Activated T-helper 9 cell treated with anti-CD3 and anti-CD28 coated beads, Interleukin-2, amount 50 U/mL, for 16 hours (primary cell): ENCODE measurements around the gene SZRD1.
"Not testable (repeated sequence)": the region's sequence is repeated elsewhere in the genome, so short reads cannot be mapped to it uniquely, and the experiment has no call there.

Source experiments
- DNase-seq: peaks from one replicate; pipeline ENCODE4 v3.0.0-alpha.2; 2020; ENCODE audit warnings: low read depth

SZRD1 gene, protein sequence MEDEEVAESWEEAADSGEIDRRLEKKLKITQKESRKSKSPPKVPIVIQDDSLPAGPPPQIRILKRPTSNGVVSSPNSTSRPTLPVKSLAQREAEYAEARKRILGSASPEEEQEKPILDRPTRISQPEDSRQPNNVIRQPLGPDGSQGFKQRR

DNA sequence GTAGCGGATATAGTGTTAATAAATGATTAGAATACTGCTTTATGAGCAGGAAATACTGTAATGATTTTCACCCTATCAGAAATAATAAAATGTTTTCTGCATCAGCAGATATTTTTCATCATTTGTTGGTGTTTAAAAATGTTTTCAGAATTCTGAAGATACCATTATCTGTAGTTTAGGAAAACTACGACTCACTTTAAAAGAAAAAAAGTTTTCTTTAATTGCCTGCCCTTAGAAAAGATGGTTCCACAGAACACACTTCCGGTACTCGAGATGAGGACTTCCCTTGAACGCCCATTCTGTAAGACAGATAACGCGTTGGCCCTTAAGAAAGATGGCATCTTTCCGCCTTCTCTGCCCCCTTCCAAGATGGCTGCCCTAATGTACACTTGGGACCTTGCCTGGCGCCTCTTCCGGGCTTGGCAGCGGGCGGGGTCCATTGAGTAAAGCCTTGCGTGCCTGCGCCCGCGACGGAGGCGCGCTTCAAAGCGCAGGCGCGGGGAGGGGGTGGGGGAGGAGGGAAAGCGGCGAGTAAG, at the start of gene SZRD1:
TSS of gene SZRD1 (plus strand) at position 521 of the 536 bp plus-strand sequence. CDS start 16 bp downstream, outside the sequence.
- peak; percentile 94 for DNase-seq

DNA sequence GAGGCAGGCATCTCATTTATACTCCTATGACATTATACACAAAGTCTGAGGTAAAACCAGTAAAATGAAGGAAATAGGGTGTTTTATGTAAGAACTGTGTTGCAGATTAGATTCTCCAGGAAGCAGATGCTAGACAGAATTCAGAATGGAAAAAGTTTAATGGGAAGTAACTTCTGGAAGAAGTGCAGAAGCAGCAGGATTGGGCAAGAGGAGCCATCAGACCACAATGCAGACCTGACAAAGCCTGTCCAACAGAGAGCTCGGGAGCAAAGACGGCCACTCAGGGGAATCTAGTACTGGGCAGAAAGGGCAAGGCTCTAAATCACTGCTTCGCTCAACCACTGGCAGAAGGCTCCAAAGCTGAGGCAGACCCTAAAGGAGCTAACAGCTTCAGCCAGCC, 48.5 kb upstream of the SZRD1 start:
- DNase-seq = no peak

DNA sequence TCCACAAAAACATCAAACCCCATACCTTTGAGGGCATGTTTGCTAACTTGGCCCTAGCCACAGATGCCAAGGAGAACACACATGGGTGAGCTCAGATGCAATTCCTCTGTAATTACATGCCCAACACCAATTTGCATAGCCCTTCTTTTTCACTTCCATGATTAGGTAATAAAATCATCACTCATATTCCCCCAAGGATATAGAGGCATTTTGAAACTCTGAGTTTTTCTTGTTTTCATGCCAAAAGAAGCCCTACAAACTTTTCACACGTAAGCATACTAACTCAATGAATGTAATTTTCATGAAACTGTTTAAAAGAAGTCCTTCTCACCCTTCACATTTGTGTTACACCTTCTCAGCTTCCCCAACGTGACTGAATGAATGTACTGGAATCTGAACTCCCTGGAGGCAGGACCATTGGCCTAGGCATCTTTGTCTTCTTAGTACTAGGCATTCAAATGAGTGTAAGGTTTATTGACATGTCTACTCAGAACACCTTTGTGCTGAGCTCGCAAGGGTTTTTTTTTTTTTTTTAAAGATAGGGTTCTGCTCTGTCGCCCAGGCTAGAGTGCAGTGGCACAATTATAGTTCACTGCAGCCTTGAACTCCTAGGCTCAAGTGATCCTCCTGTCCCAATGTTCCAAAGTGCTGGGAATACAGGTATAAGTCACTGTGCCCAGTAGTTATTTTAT, 45.7 kb upstream of the SZRD1 start:
- DNase-seq = no peak

DNA sequence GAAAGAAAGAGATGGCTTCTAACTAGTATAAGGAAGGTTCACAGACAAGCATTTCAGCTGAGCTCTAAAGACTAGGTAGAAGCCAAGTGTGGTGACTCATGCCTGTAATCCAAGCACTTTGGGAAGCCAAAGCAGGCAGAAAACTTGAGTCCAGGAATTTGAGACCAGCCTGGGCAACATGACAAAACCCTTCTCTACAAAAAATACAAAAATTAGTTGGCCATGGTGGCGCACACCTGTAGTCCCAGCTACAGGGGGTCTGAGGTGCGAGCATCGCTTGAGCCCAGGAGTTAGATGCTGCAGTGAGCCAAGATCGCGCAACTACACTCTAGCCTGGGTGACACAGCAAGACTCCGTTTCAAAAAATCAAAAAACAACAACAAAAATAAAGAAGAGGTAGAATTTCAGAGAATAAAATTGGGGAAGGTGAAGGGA, 42.6 kb upstream of the SZRD1 start:
- no peak for DNase-seq

DNA sequence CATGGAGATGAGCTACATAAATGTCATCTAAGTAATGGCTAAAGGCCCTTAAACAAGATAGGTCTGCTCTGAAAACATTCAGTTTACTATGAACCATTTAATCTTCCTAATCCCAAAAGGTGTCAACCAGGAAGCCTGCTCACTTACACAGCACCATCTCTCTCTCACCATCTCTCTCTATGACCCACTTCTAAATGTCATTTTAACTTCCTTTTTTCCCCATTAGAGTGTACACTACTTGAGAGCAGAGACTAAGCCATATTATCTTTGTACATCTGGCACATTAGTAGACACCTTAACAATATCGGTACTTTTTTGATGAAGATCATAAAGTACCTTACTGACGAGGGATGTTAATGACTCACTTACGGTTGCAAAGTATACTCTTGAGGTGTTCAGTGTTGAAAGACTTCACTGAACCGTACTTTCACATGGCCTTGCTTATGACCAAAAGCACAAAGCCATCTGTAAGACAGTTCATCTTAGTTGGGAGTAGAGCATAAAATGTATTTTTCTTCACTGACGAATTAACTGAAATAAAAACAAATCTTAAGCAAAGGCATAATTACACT, 40.1 kb upstream of the SZRD1 start:
- DNase-seq = no peak

DNA sequence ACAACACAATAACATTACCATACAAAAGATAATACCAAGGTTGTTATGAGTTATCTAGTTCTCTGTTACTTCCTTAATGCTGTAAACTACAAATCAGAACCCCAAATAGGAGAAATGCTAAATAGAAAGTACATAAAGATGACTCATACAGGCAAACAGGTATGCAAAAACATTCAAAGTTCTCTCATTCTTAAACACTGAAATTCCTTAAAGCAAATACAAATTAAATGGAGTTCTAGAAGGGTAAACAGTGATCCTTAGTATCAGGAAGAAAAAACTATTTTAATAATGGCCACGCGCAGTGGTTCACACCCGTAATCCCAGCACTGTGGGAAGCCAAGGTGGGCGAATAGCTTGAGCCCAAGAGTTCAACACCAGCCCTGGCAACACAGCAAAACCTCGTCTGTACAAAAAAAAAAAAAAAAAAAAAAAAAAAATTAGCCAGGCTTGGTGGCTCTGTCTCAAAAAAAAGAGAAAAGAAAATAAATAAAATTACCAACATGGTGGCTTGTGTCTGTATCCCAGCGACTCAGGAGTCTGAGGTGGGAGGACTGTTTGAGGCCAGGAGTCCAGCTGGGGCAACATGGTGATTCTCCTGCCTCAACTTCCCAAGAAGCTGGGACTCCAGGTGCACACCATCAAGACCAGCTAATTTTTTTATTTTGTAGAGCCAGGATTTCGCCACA, 32.2 kb upstream of the SZRD1 start:
- no peak for DNase-seq

DNA sequence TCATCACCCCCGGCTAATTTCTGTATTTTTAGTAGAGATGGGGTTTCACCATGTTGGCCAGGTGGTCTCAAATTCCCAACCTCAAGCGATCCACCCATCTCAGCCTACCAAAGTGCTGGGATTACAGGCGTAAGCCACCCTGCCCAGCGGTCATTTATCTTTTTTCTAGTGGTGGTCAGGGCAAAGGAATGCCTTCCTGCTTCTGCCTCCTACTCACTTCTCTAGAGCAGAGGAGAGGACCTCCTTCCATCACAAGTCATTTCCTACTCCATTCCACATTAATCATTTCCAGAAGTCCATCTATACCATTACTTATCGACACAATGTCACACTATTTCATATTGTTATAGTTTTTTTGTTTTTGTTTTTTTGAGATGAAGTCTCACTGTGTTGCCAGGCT, 28.1 kb upstream of the SZRD1 start:
- no peak for DNase-seq

DNA sequence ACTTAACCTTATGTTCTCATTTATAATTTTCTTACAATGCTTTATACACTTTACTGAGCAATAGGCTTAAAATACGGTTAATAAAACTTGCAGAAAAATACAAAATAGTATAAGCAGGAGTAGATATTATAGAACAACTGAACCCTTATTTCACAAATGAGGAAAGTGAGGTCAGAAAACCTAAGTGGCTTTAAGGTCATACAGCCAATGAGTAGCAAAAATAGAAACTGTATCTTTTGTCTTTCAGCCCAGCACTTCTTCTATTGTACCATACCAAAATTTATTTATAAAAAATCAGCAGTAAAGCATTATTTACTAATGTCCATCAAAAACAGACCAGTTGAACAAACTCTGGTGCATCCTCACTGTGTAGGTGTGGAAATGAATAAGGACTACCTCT, 26.4 kb upstream of the SZRD1 start:
- no peak for DNase-seq

DNA sequence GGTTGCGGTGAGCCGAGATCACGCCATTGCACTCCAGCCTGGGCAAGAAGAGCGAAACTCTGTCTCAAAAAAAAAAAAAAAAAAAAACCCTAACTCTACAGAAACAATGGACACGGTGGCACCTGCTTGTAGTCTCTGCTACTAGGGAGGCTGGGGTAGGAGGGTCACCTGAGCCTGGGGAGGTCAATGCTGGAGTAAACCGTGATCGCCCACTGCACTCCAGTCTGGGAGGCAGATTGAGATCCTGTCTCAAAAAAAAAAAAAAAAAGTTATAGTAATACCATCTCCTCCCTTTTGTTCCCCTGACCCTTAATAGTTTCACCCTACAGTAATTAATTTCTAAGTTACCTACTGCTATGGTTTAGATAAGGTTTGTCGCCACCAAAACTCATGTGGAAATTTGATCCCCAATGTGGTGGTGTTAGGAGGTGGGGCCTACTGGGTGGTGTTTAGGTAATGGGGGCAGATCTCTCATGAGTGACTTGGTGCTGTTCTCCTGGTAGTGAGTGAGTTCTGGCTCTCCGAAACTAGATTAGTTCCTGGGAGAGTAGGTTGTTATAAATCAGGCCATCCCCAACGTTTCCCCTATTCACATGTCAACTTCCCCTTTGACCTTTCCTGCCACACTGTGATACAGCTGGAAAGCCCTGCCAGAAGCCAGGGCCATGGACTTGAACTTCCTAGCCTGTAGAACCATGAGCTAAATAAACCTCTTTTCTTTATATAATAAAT, 24.5 kb upstream of the SZRD1 start:
- no peak for DNase-seq

DNA sequence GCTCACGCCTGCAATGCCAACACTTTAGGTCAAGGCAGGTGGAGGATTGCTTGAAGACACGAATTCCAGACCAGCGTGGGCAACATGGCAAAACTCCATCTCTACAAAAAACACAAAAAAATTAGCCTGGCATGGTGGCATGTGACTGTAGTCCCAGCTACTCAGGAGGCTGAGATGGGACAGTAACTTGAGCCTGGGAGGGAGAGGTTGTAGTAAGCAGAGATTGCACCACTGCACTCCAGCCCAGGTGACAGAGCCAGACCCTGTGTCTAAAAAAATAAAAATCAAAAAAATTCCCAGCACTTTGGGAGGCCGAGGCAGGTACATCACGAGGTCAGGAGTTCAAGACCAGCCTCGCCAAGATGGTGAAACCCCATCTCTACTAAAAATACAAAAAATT, 23.8 kb upstream of the SZRD1 start:
- not testable (repeated sequence) for DNase-seq

DNA sequence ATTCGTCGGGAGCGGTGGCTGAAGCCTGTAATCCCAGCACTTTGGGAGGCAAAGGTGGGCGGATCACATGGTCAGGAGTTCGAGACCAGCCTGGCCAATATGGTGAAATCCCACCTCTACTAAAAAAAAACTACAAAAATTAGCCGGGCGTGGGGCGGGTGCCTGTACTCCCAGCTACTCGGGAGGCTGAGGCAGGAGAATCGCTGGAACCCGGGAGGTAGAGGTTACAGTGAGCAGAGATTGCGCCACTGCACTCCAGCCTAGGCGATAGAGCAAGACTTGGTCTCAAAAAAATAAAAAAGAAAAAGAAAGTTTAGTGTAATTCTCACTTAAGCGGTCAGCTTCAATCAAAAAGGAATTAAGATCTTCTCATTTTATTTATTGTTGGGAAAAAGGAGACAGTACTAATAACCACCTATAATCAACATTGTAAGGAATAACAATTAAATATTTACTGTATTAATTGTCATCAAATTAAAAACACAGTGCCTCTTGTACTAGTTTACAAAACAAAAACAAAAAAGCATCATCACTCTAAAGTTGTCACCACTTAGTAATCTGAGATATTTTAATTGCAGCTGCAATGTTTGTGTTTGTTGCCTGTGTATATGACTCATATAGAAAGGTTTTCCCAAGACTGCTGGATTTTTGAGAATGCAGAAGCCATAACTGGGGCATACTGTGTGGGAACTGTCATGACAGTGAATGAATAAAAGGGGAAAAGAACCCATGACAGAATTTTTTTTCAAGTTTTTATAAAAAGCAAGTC, 18.4 kb upstream of the SZRD1 start:
- no peak for DNase-seq

DNA sequence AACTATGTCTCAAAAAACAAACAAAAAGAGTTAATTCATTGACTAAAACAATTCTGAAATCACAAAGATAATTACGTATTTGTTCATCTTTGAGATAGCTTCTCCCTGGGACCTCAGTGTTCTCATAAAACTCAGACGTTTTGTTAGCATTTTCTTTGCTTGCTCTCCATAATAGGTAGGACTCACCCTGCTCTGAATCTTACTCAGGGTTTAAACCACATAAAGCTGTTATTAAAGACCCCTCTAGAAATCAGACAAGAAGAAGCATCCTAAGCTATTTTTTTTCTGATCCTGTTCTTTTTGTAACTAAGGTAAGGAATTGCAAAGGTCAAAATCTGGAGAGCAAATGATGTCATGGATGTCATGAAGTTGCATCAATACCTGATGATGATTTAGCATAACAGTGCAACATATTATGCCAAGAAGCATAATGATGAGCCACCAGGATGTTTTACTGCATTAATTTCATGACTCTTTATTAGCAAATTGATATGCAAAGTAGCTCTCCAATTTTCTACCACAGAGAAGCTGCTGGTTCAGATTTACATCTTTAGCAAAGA, 17.1 kb upstream of the SZRD1 start:
- no peak for DNase-seq

DNA sequence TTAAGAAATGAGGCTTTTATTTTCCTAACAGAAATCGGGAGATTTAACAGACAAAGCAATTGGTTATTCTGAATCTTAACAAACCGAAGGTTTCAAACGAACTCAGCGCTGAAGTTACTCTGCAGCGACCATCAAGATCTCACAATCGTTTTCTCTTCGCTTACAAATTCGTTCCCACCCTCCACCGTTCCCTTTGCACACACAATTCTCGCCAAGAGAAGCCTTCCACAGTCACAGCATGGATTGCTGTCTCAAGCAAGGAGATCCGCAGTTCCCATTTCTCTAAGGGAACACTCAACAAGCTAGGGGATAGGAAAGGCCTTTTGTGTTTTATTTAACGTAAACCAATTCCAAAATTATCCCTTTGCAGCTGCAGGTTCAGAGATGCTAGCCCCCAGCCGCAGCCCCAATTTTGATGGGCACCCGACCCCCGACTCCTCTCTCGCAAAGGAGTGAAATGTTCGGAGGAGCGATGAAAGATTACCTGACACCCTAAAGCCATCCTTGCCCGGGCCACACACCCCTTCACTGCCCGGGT, 15.5 kb upstream of the SZRD1 start:
- DNase-seq = no peak

DNA sequence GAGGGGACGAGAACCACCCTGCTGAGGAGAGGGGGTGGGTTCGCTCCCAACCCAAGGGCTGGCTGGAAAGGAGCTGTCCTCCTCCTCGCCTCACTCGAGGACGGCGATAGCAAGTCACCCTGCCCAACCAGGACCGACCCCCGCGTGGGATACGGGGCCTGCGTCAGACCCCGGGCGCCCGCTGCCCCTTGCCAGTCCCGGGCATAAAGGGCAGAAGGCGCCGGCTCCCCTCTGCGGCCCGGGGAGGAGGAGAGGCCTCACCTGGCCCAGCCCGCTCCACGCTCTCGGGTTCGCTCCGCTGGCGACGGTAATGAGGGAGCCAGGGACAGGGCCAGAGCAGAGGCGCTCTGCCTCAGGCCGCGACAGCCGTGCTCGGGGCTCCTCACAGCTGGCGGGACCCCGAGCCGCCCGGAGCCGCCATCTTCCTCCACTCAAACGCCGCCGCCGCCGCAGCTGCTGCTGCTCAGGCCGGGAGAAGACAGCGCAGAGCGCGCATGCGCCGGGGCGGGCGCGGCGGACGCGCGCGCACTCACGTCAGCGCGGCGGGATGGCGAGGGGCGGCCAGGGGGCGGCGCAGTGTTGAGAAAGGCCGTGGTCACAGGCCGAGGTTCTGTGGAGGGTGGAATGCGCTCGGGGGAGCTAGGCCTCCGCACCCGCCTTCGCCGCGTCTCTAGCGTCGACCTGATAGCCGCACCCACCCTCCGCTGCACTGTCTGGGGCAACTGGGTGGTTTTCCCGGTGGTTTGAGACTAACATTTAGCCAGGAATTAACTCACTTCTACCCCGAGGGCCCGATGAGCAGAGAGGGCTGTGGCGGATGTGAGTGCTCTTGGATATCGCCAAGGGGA, 14.8 kb upstream of the SZRD1 start, which contains the start of gene FBXO42:
TSS of gene FBXO42 (minus strand) at position 487 of the 848 bp plus-strand sequence. CDS start 37,062 bp downstream, outside the sequence.
- DNase-seq = peak; percentile 90

DNA sequence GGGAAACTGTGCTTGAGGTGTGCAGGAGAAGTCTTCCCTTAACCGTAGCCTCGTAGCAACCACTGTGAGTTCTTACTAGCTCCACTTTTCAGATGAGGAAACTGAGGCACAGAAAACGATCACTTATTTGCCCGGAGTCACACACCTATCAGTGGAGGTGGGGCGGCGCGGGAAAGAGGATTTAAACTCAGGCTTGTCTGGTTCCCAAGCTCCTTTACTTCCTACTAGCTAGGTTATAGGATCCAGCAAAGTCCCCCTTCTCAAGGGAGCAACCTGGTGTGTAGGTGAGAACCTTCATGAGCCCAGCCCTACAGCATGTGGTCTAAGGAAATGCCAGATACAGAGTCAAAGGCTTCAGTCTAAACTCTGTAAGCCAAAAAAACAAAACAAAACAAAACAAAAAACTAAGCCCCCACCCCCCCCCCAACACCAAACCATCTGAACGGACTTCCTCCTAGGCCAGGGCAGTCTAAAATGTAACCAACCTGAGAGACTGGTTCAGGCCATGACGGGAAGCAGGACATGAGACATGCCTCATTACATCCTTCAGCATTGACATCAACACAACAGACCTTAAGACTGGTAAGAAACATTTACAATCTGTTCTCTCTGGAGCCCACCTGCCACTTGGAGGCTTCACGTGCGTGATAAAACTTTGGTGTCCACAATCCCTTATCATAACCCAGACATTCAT, 14.1 kb upstream of the SZRD1 start:
- DNase-seq = no peak

DNA sequence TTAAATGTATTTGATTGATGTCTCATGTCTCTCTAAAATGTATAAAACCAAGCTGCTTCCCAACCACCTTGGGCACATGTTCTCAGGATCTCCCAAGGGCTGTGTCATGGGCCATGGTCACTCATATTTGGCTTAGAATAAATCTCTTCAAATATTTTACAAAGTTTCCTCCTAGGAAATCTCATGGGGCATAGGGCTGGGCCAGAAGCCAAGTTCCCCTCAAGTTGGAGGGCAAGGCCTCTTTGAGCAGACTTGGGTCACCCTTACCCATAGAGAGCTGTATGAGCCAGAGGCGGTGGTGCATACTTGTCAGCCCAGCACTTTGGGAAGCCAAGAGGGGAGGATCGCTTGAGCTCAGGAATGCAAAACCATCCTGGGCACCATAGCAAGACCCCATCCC, 12.4 kb upstream of the SZRD1 start:
- no peak for DNase-seq

DNA sequence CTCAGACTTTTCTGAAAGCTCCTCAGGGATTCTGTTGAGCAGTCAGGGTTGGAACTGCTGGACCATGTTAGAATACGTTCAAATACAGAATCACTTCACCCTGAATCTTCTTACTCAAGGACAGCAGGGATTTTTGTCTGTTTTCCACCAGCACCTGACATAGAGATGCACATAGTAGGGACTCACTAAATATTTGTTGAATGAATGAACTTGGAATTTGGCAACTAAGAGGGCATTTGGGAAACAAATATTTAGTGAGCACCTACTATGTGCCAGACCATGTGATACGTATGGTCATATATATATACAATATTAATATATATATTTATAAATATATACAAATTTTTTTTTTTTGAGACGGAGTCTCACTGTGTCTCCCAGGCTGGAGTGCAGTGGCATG, 10.2 kb upstream of the SZRD1 start:
- DNase-seq = no peak

DNA sequence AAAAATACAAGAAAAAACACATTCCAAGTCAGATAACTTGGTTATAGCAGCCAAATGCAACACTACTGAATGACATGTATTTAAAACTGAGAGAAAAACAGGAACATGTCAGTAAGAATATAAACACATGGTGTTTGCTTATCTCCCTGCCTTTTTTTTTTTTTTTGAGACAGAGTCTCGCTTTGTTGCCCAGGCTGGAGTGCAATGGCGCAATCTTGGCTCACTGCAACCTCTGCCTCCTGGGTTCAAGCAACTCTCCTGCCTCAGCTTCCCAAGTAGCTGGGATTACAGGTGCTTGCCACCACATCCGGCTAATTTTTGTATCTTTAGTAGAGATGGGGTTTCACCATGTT, 1.9 kb upstream of the SZRD1 start:
- DNase-seq = not testable (repeated sequence)
